ENCODE measurements around the gene KLHL25.

The KLHL25 gene

GRCh38 chr15:85722374-85723152 lies 72.2 kb downstream of the KLHL25 start:
- DNase-seq (ENCODE audit: extremely low read depth in 1 of 2, low read depth in 1 of 2): no peak

DNA sequence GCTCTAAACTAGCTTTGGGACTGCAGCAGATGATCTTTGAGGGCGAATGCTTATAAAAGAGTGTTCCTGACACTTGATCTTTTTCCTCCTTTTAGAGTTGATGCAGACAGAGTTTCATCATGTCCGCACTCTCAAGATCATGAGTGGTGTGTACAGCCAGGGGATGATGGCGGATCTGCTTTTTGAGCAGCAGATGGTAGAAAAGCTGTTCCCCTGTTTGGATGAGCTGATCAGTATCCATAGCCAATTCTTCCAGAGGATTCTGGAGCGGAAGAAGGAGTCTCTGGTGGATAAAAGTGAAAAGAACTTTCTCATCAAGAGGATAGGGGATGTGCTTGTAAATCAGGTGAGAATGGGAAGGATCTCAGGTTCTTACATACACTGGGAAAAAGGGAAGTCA lies 75.7 kb downstream of the KLHL25 start:
- DNase-seq (ENCODE audit: extremely low read depth in 1 of 2, low read depth in 1 of 2): no peak

DNA sequence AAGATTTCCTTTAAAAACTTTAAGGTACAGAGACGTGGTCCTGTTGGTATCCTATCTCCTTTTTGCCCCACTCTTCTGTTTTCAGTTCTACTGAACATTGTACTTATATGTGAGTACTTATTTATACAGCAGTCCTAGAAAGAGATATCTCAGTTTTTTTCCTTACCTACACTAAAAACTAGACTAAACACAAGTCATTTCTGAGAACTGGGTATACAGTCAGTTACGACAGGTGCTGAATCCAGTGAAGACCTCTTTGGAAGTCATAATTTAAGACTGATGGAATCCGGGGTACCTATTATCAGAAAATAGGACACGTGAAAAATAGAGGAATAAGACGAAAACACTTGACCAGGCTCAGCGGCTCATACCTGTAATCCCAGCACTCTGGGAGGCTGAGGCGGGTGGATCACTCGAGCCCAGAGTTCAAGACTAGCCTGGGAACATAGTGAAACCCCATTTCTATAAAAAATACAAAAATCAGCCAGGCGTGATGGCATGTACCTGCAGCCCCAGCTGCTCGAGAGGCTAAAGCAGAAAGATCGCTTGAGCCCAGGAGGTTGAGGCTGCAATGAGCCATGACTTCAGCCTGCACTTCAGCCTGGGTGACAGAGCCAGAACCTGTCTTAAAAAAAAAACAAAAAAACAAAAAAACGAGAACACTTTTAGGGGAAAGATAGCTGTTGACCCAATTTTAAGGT lies 76.3 kb downstream of the KLHL25 start:
- no peak for DNase-seq (ENCODE audit: extremely low read depth in 1 of 2, low read depth in 1 of 2)

GRCh38 chr15:85717212-85717611 lies 77.5 kb downstream of the KLHL25 start:
- no peak for DNase-seq (ENCODE audit: extremely low read depth in 1 of 2, low read depth in 1 of 2)

GRCh38 chr15:85716261-85716660 lies 78.5 kb downstream of the KLHL25 start:
- DNase-seq (ENCODE audit: extremely low read depth in 1 of 2, low read depth in 1 of 2): no peak

DNA sequence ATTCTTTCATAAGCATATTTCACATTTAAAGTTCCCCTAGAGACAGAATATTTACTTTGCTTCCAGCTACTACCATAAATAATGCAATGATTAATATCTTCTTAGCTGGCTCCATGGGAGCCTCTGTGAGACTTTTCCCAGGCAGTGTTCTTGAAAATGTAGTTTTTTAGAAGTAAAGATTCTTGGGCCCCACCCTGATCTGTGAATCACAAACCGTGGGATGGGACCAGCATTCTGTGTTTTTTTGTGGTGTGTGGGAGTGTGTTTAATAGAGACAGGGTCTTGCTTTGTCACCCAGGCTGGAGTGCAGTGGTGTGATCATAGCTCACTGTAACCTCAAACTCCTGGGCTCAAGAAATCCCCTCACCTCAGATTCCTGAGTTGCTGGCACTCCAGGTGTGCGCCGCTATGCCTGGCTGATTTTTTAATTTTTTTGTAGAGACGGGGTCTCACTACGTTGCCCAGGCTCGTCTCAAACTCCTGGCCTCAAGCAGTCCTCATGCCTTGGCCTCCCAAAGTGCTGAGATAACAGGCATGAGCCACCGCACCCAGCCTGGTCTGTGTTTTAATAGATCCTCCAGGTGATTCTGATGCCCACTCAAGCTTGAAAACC lies 83.0 kb downstream of the KLHL25 start:
- DNase-seq (ENCODE audit: extremely low read depth in 1 of 2, low read depth in 1 of 2): no peak

DNA sequence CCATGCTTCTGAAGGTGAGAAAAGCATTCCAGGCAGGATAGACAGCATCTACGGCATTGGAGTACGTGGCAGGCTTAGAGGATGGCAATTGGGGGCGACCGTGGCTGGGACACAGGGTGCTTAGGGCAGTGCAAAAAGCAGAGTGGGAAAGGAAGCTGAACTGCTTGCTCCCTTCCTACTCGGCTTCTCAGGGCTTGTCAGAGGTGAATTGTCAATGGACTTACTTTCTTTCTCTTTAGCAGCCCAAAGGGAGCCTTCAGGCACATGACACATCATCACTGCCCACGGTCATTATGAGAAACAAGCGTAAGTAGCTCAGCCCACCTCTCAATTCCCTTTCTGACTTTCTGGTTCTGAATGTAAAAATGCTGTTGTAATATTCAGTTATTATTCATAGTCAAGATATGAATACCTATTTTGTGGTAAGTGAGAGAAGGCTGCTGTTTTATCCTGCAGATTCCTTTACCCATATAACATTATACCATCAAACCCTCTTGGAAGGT lies 84.3 kb downstream of the KLHL25 start:
- DNase-seq (ENCODE audit: extremely low read depth in 1 of 2, low read depth in 1 of 2): no peak

All from stimulated activated CD8-positive, alpha-beta memory T cell treated with anti-CD3 and anti-CD28 coated beads, Interleukin-7, amount 100 ng/mL, for 48 hours (primary cell).